Astrocyte (in vitro differentiated cells and primary cell): ENCODE results near the gene DHRS7B.

Experiments
- CTCF ChIP-seq: IDR thresholded peaks from 2 replicates; pipeline ENCODE4 v1.5.1; 2011; ENCODE audit warnings: low read depth, mild to moderate bottlenecking, inconsistent platforms, low read length, moderate library complexity; ENCODE audit not compliant: insufficient read depth
- EZH2 ChIP-seq: IDR thresholded peaks from 2 replicates; pipeline ENCODE4 v1.6.1; 2012; ENCODE audit warnings: mild to moderate bottlenecking, low read length, inconsistent platforms; ENCODE audit not compliant: insufficient read depth

- TF ChIP-seq CTCF (no peak), EZH2 (no peak)
These were observed 91.3 kb downstream of the DHRS7B start for GRCh38 chr17:21218101-21218500.
